OCI-M2 (cell line): ENCODE data around the gene DRAP1.
"Not testable (repeated sequence)": the region's sequence is repeated elsewhere in the genome, so short reads cannot be mapped to it uniquely, and the experiment has no call there.

ENCODE experiments used
- DNase-seq: peaks from one replicate; lab custom pipeline; 2025; ENCODE audit not compliant: unreplicated experiment; lab: John Stamatoyannopoulos, UW

DRAP1 gene

GRCh38 chr11:65886826-65887722, 32.2 kb upstream of the DRAP1 start:
- DNase-seq = no peak

- no peak for DNase-seq
Observed at GRCh38 chr11:65887723-65888162, 31.5 kb upstream of the DRAP1 start.

DNA sequence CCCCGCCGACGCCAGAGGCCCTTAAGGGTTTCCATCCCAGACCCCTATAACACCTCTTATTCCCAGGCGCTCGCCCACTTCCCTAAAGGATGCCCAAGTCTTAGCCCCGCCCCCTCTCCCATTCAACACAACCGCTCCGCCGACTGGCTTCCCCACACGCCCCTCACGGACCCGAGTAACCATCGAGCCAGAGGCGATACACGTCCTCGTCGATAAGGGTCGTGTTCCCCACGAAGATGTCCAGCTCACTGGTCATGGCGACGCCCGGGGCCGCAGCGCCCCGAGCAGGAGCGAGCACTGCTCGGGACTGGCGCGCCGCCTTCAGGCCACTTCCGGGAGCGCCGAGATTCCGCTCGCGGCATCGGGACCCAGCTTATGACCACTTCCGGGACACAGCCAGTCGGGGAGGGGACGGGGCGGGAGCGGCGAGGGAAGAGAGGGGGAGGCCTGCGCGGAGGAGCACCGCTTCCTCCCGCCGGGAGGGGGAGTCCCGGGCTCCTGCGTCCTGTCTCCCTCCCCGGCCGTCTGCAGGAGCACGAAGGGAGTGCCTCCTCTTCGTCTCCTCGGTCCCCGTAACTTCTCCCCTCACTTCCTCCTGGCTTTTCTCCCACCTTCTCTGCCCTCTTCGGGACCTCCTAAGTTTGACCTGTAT, 30.9 kb upstream of the DRAP1 start, which contains the start of gene FIBP:
TSS of gene FIBP (minus strand) at position 309 of the 652 bp plus-strand sequence. CDS start at position 256, 53 bp downstream.
- DNase-seq = peak; percentile 79

- DNase-seq = peak; percentile 85
Observed at GRCh38 chr11:65890324-65891218, 28.7 kb upstream of the DRAP1 start, which contains the start of gene CCDC85B. TSS of gene CCDC85B (plus strand) at chr11:65890673. CDS start at chr11:65890784, 111 bp downstream.

GRCh38 chr11:65891219-65892136, 27.7 kb upstream of the DRAP1 start:
- DNase-seq = no peak

GRCh38 chr11:65892137-65892540, 27.1 kb upstream of the DRAP1 start:
- not testable (repeated sequence) for DNase-seq

DNA sequence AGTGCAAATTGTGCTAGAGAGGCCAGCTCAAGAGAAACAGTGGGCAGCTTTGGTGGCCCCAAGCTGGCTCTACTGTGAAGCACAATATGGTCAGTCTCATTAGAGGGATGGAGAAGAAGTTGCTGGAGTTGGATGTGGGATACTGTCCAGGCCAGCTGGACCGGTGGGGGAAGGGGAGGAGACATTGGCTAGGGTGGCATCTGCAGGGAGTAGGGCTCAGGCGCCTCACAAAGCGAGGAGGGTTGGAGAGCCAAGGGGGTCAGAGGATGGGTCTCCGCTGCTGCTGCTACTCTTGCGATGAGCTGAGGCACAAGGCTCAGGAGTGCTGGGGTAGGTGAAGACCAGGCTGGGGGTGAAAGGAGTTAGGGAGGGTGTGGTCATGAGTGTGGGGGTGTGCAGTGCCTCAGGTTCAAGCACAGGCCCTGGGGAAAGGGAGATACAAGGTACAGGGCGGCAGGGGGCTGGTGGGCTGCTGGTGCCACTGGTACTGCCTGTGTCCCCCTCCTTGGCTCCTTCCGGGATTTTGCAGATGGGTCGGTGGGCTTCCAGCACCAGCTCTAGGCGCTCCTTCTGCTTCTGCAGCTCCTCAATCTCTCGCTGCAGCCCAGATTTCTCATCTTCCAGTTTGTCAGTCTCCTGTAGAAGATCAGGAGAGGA, 26.4 kb upstream of the DRAP1 start:
- no peak for DNase-seq

DNA sequence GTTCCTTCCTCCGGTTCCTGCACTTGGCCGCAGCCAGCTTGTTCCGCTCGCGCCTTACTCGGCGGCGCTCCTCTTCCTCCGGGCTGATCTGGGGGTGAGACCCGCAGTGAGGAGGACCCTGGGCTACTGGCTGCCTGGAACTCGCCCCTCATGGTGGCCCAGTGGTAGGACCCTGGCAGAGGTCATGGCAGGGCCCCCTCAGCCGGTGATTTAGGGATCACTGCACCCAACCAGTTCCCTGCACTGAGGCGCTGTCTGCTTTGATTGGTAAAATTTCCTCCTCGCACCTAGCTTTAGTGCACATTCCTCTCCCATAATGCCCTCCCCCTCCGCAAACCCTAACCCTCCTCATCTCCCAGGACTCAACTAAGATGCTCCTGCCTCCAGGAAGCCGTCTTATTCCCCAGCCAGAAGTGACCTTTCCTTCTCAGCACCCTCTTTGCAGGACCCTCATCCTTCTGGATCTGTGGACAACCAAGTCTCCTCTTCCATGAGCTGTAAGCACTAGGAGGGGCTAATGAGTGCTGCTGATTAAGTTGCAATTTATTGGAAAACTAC, 25.1 kb upstream of the DRAP1 start:
- DNase-seq = no peak

GRCh38 chr11:65895482-65895981, 23.7 kb upstream of the DRAP1 start:
- DNase-seq = no peak

- no peak for DNase-seq
Observed at GRCh38 chr11:65896034-65896999, 22.9 kb upstream of the DRAP1 start.

- no peak for DNase-seq
Observed at GRCh38 chr11:65897020-65897471, 22.2 kb upstream of the DRAP1 start.

DNA sequence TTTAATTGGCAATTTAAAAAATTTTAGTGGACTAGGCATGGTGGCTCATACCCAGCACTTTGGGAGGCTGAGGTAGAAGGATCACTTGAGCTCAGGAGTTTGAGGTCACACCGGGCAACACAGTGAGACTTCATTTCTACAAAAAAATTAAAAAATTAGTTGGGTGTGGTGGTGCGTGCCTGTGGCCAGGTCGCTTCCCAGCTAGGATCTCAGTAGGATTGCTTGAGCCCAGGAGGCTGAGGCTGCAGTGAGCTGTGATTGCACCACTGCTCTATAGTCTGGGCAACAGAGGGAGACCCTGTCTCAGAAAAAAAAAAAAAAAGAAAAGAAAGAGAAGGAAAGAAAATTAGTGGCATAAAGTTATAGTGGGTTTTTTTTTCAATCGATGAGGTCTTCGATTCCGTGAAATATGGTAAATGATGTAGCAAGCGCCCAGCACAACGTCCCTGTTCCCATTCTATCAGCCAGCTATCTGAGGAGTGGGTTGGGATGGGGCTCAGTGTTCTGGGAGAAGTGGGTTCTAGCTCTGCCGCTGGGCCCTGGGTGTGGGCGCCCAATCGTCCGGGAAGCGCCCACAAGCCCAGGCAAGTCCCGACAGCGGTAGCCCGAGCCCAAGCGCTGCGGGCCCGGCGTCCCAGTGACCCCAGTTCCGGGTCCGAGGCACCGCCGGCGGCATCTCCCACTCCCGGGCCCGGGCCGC, 20.4 kb upstream of the DRAP1 start:
- no peak for DNase-seq

- no peak for DNase-seq
Observed at GRCh38 chr11:65899356-65900124, 19.7 kb upstream of the DRAP1 start.

GRCh38 chr11:65900125-65900898, 18.9 kb upstream of the DRAP1 start, which contains the start of gene FOSL1:
TSS of gene FOSL1 (minus strand) at chr11:65900388. CDS start at chr11:65900339, 49 bp downstream.
- DNase-seq = no peak

DNA sequence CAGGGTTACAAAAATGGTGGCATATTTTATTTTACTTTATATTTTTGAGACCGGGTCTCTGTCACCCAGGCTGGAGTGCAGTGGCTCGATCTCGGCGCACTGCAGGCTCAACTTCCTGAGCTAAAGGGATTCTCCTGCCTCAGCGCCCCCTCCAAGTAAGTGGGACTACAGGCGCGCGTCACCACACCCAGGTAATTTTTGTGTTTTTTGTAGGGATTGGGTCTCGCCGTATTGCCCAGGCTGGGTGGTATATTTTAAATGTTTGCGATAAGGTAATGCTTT, 18.4 kb upstream of the DRAP1 start:
- DNase-seq = no peak

DNA sequence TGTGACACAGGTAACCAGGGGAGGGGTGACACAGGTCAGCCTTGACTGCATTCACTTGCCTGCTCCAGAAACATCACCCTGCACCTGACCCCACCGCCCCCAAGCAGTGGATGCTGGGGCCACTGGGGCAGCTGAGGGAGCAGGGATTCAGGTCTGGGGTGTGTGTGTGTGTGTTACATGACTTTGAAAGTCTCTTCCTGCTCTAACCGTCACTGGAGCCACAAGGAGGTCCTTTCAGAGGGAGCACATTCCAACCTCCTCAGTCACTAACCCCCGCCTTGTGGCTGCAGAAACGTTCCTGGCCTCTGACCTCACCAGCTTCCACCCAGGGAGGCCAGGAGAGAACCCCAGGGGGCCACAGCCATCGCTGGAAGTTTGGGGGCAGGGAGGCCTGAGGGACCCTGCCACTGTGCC, 16.2 kb upstream of the DRAP1 start:
- no peak for DNase-seq
